GM21381 (cell line): Measurements from ENCODE around the gene PCDH9.

Source experiments
- ATAC-seq: cut with Tn5 transposase; IDR thresholded peaks from one replicate; pipeline ENCODE4 v1.9.1; 2021; ENCODE audit warnings: mild to moderate bottlenecking, moderate library complexity; ENCODE audit not compliant: unreplicated experiment

The PCDH9 gene

DNA sequence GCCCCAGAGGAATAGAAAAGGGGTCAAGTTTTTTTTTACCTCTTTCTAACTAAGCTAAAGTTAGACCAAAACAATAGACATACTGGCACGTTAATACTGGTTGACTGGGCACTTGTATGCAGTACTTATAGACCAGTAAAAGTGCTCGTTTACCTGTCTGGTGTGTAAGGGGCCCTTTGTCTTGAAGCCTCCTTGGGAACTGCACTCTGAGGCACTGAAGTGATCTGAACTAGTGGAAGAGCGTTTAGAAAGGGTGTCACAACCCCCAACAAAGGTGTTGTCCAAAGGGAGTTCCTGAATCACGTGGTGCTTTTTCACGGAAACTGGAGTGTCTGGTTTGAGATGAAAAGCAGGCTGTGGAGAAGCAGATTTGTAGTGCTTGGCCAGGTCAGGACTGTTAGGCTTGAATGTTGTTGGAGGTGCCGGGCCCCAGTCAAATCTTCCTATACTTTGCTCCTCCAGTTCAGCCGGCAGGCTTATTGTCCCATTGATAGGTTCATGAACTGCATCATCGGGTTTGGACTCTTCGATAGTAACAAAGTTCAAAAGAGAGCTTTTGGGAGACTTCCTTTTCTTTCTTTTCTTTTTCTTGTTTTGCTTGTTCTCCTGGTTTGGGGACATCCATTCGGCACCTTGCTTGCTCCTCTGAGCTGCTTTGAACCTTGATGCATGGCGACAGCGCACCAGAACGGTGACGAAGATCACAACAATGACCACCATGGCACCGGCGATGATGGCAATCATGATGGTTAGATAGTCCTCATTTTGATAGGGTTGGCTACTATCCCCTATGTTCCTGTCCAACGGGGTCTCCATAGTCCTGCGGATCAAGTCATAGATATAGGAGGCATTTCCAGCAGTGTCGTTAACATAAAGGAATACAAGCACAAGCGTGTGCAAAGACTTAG, 4.6 kb downstream of the PCDH9 start:
- no peak for ATAC-seq

DNA sequence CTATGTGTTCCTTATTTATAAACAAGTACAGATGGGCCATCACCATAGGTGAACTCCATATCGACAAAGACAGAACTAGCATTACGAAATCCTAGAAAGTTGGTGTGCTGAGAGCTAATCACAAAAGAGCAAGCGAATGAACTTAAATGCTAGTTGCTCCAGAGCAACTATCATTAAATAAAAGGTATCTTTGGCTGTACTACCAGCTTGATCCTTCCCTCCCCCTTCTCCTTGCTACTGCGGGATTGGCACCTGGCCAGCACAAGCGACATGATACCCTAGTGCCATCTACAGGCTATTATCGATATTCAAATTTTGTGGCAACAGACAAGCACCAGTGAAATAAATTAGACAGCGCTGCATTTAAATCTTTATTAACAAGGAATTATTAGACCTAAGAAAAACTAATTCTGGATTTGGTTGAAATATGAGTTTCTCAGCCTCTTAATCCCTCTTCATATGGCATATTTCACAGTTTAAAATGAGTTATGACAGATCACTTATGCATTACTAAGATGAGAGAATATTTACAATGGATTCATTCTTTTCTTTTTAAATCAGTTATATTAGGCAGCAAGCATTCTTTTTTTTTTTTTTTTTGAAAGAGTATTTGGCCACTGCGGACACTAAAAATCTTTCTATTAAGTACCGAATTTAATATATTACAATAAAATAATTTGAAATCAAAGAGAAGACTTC, 5.8 kb downstream of the PCDH9 start:
- ATAC-seq, result peak; percentile 73

DNA sequence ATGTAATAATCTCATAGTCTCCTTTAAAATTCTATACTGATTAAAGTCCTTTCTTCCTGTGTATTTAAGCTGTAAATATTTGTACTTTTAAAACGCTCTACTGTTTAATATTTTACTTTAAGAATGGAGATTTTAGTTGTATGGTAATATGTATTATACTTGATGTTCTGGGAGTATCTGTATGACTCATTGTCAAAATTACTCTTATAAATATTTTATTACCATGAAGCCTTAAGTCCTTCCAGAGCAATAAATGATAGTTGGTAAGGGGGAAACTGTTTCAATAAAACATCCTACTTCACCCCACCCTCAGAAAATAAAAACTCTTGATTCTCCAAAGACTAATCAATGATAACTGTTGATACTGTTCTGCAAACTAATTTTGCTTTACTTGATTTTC, 6.4 kb downstream of the PCDH9 start:
- no peak for ATAC-seq

DNA sequence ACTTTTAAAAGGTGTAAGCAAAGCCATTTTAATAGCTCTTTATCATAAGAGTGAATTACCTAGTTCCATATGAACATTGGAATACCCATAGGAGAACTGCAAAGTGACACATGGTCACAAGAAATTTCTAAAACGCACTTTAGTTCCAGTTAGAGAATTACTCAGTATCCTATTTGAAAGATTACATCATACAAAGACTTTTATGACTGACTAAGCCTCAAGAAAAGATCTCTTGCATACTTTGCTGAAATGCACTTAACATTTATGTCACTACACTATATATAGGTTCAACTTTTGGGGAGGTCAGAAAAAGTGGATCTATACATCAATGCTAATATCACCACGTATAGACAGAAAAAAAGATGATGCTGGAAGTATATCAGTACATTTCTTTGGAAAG, 7.1 kb downstream of the PCDH9 start:
- no peak for ATAC-seq

DNA sequence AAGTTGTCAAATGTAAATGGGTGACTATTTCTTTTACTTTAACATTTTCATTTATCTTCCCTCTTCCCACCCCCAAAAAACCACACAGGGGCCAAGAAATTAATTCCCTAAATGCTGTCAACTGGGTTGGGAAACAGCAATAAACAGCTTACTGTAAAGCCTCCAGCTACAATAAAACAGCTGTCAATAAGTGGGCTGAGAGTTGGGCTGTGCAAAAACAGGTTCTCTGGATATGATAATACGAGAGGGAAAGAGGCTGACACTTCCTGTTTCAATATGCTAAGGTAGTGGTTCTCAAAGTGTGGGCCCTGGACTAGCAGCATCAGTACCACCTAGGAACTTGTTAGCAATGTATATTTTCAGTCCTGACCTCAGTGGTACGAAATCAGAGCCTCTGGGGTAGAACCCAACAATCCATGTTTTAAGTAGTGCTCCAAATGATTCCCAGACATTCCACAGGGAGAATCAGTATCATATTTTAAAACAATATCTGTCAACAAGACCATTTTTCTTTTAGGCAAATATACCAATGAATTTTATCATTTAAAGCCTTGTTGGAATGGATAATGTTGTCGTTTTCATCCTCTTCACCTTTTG, 8.4 kb downstream of the PCDH9 start:
- ATAC-seq, result peak; percentile 72

DNA sequence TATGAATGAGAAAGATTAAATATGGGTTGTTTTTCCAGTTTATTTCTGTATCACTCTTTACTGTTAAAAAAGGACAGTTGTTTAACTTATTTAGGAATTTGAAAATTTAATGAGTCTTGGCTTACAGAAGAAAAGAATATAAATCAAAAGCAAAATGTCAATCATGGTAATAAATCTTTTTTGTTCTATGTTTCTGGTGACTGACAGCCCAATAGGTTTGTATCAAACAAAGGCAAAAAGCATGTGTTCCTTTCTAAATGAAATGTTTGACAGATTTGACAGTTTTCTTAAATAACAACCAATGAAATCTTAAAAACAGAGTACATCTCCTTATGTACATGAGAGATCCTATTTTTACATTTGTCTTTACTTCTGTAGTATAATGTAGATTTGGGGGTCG, 11.0 kb downstream of the PCDH9 start:
- ATAC-seq, result no peak

DNA sequence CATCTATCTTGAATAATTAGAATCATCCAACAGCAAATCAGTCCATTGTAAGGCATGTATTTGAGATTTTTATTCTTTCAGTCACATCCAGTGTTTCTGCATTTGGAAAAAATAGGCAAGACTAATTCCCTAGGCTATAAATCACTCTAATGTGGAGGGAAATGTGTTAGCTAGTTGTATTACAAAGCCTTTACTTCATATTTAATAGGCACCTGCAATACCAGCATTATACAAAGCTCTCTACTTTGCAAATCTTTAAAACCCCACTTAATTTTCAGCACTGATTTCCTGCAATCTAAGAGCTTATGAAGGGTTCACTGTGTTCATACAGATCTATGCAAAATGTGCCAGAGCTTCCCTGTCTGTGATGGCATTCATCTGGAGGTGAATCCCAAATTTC, 12.3 kb downstream of the PCDH9 start:
- no peak for ATAC-seq

DNA sequence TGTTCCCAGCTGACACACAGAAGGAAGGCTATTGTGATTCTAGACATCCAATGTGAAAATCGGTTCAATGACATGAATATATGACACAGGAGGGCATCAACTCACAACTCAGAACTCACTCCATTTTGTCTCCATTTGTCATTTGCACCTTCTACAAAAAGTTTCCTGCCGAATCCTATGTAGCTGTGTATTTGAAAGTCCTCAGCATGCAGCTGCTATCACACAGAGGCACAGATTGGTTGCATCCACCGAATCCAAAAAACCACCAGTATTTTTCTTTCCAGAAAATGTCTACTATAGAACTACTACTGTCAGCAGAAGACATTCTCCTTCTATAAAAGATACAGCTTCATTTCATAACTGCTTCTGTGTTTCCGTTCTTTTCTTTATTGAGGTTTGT, 13.3 kb downstream of the PCDH9 start:
- no peak for ATAC-seq

DNA sequence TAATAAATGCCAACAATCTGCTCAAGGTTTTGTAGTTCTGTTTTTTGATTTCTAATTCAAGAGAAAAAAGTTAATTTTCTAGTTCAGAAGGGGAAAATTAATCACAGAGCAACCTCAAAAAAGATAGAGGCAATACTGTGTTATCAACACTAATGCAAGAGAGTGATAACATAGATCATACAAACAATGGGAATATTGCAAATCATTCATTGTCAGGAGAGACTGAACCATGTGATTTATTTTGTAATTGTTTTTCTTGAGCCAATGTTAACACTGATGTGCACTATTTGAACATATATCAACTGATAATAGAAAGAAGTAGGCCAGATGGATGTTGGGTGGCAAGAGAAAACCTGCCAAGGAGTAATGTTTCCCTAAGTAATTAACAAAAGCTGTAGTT, 19.9 kb downstream of the PCDH9 start:
- ATAC-seq, result no peak

DNA sequence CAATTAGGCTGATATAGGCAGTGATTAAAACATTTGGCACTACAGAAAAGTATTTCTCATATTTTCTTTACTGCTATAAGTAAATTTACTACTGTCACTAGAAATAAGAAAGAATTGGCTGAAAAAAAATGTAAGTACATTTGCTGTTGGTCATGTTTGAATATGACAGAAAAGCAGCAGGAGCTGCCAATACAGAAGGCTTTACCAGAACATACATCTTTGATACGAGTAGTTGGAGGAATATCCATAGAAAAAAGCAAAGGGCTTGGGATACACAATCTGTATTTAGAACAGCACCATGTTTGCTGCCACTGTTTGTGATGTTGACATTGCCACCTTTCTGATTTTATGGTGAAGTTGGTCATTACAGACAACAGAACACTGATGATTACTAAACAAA, 21.6 kb downstream of the PCDH9 start:
- ATAC-seq, result no peak

DNA sequence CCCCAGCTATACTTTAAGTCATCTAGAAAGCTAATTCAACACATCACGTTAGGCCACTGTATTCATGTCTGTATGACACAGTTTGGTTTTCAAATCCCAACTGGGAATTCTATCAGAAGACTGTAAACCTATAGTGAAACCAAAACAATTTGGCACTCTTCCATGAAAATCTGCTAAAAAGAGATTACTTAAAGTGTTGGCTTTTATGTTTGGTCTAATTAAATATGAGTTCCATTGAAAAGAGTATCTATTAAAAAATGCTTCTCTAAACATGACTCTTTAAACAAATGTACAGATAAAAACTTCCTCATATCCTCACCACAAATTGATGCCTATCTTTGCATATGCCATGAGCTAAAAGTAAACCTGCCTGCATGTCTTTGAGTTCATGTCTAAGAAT, 25.4 kb downstream of the PCDH9 start:
- ATAC-seq, result no peak

DNA sequence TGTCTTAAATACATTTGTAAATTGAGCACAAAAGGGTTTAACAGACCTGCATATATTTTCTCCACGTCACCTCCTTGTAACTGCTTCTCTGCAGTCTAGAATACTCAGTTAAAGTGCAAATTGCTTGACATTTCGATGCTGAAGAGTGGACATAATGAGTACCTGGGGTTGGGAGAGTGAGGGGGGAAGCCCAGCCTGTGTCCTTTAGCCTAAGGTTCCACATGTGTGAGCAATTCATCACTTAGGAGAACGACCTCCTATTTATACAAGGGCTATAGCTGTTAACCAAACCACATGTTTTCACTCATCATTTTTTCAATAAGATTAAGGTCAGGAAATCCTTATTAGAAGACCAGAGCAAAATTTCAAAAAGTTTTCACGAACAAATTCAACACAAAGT, 29.5 kb downstream of the PCDH9 start:
- no peak for ATAC-seq

DNA sequence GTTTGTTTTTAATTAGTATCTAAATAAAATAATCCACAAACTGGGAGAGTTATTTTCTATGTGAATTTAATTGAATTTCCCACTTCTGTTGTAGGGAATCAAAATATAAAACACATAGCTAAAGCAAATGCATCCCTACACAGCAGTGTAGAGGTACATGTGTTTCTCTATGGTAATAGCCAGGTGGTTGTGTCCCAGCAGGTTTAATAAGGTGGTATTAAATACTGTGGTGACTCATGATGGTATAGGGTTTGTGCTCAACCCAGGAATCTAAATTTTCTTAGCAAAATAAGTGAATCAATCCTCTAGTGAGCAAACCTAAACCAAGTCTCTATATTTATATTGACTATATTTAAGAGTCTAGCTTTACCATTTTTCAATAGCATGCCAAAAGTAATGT, 30.0 kb downstream of the PCDH9 start:
- ATAC-seq, result no peak

DNA sequence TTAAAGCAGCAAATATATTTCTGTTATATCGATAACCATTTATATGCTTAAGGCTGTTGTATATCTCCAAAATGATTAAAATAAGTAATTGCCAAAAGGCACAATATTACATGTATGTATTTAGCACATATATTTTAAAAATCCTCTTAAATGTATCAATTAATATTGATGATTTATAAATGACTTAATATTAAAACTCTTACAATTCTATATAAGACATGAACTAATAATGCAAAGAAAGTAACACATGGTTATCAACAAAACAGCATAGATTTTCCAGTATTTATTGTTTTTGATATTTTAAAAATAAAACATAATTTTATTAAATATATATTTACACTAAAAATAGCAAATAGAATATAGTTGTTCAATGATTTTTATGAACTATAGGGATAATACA, 32.4 kb downstream of the PCDH9 start:
- ATAC-seq, result no peak

DNA sequence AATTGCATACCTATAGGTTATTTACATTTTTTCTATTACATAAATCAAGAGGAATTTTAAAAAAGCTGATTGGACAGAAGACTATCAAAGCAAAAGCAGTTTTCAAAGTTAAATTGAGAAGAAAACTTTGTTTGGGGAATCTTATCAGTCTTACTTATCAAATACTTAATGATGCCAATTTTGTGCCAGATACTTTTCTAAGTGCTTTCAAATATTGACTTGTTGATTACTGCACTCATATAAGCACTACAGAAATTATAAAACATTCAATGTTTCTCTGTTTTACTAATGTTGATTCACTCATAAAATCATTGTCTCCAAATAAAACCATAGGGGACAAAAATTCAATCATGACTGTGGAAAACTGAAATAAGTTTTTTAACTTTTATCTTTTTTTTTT, 36.2 kb downstream of the PCDH9 start:
- no peak for ATAC-seq

DNA sequence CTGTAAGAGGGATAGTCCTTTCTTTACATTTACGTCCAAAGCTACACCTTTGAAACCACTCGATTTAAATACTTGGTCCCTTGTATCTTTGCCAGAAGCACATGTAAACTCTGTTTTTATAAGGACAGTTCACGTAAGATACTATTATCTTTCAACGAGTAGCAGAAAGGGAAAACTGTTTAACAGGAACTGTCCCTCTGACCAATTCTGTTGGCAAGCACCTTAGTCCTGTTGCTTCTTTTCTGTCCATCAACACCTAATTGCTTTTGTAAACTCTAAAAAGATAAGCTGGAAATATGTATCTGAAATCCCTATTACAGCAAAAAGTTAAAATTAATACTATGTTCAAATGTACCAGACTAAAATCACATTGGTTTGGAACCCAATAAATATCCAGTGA, 37.4 kb downstream of the PCDH9 start:
- no peak for ATAC-seq

DNA sequence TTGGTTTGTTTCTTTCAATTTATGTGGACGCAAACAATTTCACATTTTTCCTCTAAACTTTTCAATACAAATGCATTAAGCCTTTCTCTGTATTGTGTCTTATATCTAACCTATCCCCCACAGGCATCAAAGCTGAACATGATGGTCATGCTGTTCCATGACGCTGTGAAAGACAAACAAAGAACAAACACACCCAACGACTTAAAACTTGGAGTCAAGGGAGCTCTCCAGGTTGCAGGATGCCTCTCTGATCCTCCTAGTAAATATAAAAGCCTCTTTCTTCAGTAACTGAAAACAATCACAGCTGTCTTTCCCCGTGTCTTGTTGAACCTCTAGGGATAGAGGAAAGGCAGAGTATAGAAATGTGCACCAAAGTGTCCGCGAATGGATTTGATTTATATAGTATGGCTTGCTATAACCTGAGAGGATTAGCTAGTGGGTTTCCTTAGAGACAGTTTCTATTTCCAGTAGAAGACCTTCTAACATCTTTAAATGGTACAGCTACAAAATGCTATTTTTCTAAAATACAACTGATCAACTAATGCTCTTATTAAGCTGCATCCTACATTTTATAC, 43.1 kb downstream of the PCDH9 start:
- ATAC-seq, result no peak

DNA sequence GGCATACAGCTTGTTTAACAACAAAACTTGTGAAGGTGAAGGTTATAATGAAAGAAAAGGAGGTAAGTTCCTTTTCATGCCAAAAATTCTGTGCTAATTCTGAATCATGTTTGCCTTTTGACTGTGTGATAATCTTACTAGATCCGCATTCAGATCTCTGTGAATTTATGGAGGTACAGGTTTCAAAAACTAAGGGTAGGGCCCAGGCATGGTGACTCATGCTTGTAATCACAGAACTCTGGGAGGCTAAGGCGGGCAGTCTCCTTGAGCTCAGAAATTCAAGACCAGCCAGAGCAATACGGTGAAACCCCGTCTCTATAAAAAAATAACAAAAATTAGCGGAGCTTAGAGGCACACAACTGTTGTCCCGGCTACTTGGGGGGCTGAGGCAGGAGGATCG, 45.9 kb downstream of the PCDH9 start:
- no peak for ATAC-seq

DNA sequence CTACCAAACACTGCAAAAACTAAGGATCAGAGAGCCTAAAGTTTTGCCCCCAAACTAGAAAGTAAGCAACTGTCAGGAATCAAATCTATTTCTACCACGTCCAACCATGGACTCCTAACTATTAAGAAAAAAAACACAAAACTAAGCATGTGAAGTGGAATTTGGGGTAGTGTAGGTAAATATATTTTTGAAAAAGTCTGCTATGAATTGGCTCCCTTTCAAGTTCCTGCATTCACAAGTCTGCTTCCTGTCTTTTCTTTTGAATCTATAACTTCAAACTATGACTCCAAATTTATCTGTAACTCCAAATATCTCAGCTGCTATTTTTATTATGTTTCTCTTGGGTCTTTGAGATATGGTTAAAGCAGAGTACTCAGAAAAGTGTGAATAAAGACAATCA, 47.0 kb downstream of the PCDH9 start:
- no peak for ATAC-seq

DNA sequence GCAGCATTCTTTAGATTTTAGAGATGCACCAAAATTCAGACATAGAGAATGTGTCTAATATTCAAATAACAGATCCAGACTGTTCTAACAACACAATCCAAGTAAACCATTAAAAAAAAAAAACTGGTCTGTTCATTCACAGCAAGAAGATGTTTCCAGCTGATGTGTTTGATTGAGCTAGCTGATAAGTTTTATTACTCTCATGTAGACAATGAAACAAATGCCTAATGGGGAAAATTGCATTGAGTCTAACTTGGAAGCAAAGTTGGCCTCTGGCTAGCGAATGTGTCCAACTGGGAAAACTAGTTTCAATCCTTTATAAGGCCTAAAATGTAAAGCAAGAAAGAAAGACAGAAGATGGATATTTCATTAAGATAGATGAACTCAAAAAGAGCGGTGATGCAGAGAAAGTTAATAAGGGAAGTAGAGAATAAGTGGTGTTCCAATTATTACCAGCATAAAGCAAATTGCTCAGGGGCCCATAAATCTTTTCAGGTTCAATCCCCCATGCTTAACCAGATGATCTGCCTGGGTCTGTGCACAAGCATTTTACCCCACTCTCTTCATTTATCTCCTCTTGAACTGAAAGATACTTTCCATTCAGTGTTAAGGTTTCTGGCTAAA, 54.2 kb downstream of the PCDH9 start:
- no peak for ATAC-seq

DNA sequence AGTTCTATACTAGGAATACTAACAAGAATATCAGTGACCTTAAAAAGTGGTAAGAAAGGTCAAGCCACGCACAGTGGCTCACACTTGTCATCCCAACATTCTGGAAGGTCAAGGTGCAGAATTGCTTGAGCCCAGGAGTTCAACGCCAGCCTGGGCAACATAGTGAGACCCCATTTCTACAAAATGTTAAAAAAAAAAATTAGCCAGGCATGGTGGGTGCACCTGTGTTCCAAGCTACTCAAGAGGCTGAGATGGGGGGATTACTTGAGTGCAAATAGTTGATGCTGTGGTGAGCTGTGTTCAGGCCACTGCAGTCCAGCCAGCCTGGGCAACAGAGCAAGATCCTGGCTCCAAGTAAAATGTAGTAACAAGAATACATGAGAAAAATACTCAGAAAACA, 61.8 kb downstream of the PCDH9 start:
- ATAC-seq, result no peak
